NCI-H2081 (cell line): ENCODE data around the gene USP25.

Source experiments
- DNase-seq, 2 experiments: peaks; one replicate each; lab custom pipeline; 2025; lab: John Stamatoyannopoulos, UW

Gene USP25

DNA sequence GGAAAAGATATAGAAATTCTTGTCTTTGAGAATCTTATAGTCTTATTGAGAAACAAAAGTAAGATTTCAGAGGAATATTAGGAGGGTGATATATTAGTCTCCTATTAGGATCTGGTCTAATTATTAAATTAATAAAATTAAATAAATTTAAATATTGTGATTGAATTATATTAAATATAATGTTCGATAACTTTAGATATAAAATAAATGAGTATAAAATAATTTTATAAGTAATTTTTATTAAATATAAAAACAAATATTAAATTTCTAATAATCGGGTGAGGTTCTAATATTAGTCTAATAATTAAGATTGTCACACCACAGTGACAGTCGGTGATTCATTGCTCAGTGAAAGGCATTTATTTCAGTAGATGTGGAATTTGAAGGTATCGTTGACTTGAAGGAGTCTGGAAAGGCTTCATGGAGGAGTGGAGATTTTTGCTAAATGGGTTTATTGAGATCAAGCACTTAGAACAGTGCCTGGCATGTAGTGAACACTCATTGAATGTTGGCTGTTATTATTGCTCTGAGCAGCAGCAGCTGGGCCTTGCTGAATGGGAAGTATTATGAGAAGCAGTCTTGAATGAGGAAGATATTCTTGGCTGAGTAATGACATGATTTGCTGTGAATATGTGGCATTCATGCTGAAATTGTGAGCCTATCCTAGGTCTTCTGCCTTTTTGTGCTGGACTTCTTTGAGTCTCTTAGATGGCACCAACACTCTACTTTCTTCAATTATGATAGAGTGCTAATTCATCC lies 74.6 kb downstream of the USP25 start:
- no peak for DNase-seq

DNA sequence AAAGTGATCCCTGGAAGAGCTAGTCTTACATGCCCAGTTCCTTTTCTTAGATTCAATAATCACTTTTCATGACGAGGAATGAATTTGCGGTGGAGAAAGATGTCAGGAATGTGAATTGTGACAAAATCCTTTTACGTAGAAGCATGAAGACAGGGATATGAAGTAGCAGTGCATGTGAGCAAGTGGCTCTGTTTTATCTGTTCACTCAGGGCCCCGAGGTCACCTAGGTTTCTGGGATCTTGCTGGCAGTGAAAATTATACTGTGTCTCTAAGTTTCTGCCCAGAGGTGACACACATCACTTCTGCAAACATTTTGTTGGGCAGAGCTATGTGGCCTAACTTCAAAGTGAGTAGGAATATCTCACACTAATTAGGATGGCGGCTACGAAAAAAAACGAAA lies 79.3 kb downstream of the USP25 start:
- DNase-seq, result no peak

- no peak for DNase-seq
These were observed 80.0 kb downstream of the USP25 start for GRCh38 chr21:15809818-15810217.

GRCh38 chr21:15815285-15815684 lies 85.5 kb downstream of the USP25 start:
- no peak for DNase-seq

- no peak for DNase-seq
These were observed 90.5 kb downstream of the USP25 start for GRCh38 chr21:15820327-15820726.

- DNase-seq, result no peak
These were observed 91.1 kb downstream of the USP25 start for GRCh38 chr21:15820852-15821379.

- no peak for DNase-seq
These were observed 93.8 kb downstream of the USP25 start for GRCh38 chr21:15823486-15824150.

- DNase-seq, result no peak
These were observed 95.9 kb downstream of the USP25 start for GRCh38 chr21:15825700-15826099.

DNA sequence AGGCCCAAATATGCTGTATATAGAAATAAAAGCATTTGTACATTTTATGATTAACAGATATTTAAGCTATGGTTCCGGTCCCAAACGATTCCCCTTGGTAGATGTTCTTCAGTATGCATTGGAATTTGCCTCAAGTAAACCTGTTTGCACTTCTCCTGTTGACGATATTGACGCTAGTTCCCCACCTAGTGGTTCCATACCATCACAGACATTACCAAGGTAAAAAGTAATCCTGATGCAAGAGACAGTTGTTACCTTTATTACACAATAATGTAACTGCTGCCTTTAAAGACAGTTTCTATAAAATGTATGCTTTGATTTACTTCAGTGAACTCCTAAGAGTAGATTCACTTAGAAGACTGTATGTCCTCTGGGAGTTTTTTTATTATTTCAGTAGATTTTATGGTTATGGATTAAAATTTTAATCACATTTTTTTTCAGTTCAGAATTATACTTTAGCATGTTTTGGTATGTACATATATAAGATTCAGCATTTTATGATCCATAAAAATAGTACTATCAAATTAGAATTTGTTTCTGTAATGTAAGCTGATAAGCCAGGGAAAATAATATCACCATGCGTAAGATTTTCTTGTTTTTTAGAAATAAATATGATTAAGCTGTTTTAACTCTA lies 96.5 kb downstream of the USP25 start:
- DNase-seq, result no peak

- no peak for DNase-seq
These were observed 97.3 kb downstream of the USP25 start for GRCh38 chr21:15826908-15827601.

GRCh38 chr21:15831497-15831896 lies 101.7 kb downstream of the USP25 start:
- DNase-seq, result no peak

DNA sequence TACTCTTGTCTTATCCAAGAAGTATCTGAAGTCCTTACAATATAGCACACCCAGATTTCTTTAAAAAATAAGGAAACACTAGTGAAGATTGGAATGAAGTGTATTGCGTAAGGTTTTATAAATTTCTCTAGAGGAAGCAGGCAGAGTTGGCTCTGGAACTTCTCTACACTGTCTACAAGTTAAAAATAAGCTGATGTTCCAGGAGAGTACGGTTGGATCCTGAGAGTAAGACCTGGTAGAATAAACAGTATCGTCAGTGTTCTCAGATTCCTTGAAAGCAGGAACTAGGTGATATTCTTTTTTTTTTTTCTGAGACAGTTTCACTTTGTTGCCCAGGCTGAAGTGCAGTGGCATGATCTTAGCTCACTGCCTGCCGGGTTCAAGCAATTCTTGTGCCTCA lies 107.9 kb downstream of the USP25 start:
- DNase-seq, result no peak

- DNase-seq, result no peak
These were observed 109.2 kb downstream of the USP25 start for GRCh38 chr21:15839026-15839425.

DNA sequence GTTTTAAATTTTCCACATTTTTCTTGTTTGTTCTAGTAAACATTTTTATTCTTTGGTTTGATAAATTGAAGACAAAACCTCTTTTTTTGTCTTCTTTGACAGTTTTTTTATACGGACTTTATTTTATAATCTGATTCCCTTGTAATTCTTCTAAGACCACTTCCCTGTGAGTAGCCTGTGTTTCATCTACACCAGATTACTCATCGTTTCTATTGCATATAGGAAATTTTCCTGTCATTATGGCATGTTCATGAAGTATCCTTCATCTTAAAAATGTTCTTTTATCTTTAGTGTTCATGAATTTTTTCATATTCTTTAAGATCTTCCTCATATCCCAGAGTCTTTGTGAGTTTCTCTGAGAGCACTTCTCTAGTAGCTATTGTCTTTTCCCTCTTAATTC lies 109.8 kb downstream of the USP25 start:
- no peak for DNase-seq

GRCh38 chr21:15840406-15840805 lies 110.6 kb downstream of the USP25 start:
- no peak for DNase-seq

DNA sequence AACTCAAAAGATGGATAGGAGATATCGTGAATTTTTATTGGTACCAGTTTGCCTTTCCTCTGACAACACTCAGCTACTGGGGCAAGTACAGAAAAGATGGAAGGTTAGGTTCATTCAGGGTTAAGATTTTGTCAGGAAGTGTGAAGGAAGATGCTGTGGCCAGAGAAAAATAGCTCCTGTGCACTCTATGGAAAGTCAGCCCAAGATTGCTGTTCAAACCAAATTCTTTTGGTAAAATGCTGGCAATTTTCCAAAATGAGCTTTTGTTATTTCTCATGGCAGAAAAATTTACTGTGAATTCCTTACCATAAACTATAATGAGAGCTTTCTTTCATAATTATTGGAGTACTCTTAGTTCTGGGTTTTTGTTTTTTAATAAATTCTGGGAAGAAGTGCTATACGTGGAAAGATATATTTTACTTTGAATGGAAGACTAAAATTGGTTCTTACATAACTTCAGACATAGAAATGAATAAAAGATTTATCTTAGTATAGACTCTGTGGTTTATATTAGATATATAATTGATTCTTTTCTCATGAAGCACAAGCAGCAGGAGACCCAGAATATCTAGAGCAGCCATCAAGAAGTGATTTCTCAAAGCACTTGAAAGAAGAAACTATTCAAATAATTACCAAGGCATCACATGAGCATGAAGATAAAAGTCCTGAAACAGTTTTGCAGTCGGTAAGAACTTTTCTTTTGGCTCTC lies 112.2 kb downstream of the USP25 start:
- DNase-seq, result no peak

- DNase-seq, result no peak
These were observed 112.7 kb downstream of the USP25 start for GRCh38 chr21:15842565-15842880.

GRCh38 chr21:15843766-15844165 lies 114.0 kb downstream of the USP25 start:
- no peak for DNase-seq

- no peak for DNase-seq
These were observed 119.1 kb downstream of the USP25 start for GRCh38 chr21:15848634-15849560.

DNA sequence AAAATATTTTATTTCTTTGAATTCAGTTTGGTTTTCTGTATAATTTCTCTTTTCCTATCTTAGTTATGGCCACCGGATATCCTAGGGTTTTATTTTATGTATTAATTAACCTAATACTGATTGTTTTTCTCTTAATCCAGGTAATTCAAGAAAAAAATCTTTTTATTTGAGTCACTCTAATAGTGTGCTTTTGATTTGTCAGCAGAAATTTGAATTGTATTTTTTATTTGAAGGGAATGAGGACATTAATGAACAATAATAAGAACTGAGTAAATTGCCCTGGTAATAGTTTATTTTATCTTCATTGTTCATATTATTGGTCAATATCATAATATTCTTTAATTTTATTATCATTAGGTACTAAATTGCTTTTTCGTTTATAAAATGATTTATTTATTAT lies 120.1 kb downstream of the USP25 start:
- DNase-seq, result no peak

GRCh38 chr21:15850645-15851044 lies 120.9 kb downstream of the USP25 start:
- DNase-seq, result no peak
